ENCODE measurements around the gene SOX11. TPM values are rescaled to one million over a fixed set of nuclear protein-coding genes. Genes with fewer than 3 reads are reported as not detected.
A peak's percentile ranks its signal among the peaks of the same experiment; 100 is the strongest.
"Not testable (repeated sequence)": the region's sequence is repeated elsewhere in the genome, so short reads cannot be mapped to it uniquely, and the experiment has no call there.

SOX11 gene
- polyA plus RNA-seq = not detected

GRCh38 chr2:5691985-5692529, at the start of gene SOX11:
Gene SOX11, plus strand, starts transcription at chr2:5692384. Its CDS starts 338 bp downstream, at chr2:5692722.
- H3K4me3 ChIP-seq (ENCODE audit: low read depth in 1 of 2, low read length in 2 of 2) = peak within 1 kb of the TSS in 1 of 2 donors; percentile 21
- H3K9me3 ChIP-seq (ENCODE audit: control insufficient read depth in 2 of 2, insufficient read depth in 1 of 2, low read depth in 1 of 2, low read length in 1 of 2) = peaks cover 0 to 10% of the 10 kb centered on the region in 2 donors
- 6 to 8% methylated on average over 52 to 60 of the region's 60 CpGs for WGBS, 2 donors
- no peak within 1 kb of the TSS for H3K27ac ChIP-seq (ENCODE audit: low read depth in 2 of 2, low read length in 1 of 2)
- H3K4me1 ChIP-seq (ENCODE audit: control insufficient read depth in 2 of 2, insufficient read depth in 2 of 2, low read length in 1 of 2) = peaks cover 11 to 13% of the 10 kb centered on the region in 2 donors
- no peaks in the 10 kb centered on the region for H3K36me3 ChIP-seq (ENCODE audit: control insufficient read depth in 2 of 2, insufficient read depth in 2 of 2, low read length in 1 of 2)
- peaks cover 10 to 31% of the 10 kb centered on the region in 2 donors for H3K27me3 ChIP-seq (ENCODE audit: control insufficient read depth in 1 of 2, insufficient read depth in 2 of 2, low read length in 2 of 2)

- not testable (repeated sequence) for H3K36me3 ChIP-seq (ENCODE audit: control insufficient read depth in 2 of 2, insufficient read depth in 2 of 2, low read length in 1 of 2); H3K4me3 ChIP-seq (ENCODE audit: low read depth in 1 of 2, low read length in 2 of 2); H3K9me3 ChIP-seq (ENCODE audit: control insufficient read depth in 2 of 2, insufficient read depth in 1 of 2, low read depth in 1 of 2, low read length in 1 of 2); H3K27me3 ChIP-seq (ENCODE audit: control insufficient read depth in 1 of 2, insufficient read depth in 2 of 2, low read length in 2 of 2); H3K4me1 ChIP-seq (ENCODE audit: control insufficient read depth in 2 of 2, insufficient read depth in 2 of 2, low read length in 1 of 2); H3K27ac ChIP-seq (ENCODE audit: low read depth in 2 of 2, low read length in 1 of 2)
- WGBS, 2 donors = 59 to 67% methylated on average over 2 of the region's 2 CpGs
These were observed 39.5 kb upstream of the SOX11 start for GRCh38 chr2:5652734-5653133.

- H3K27ac ChIP-seq (ENCODE audit: low read depth in 2 of 2, low read length in 1 of 2); H3K4me1 ChIP-seq (ENCODE audit: control insufficient read depth in 2 of 2, insufficient read depth in 2 of 2, low read length in 1 of 2); H3K36me3 ChIP-seq (ENCODE audit: control insufficient read depth in 2 of 2, insufficient read depth in 2 of 2, low read length in 1 of 2); H3K4me3 ChIP-seq (ENCODE audit: low read depth in 1 of 2, low read length in 2 of 2); H3K9me3 ChIP-seq (ENCODE audit: control insufficient read depth in 2 of 2, insufficient read depth in 1 of 2, low read depth in 1 of 2, low read length in 1 of 2); H3K27me3 ChIP-seq (ENCODE audit: control insufficient read depth in 1 of 2, insufficient read depth in 2 of 2, low read length in 2 of 2): not testable (repeated sequence)
- WGBS, 2 donors = 87 to 90% methylated on average over 4 of the region's 4 CpGs
These were observed 38.4 kb upstream of the SOX11 start for GRCh38 chr2:5653756-5654155.

GRCh38 chr2:5657231-5657630, 35.0 kb upstream of the SOX11 start:
- no peak overlapping the region for H3K4me3 ChIP-seq (ENCODE audit: low read depth in 1 of 2, low read length in 2 of 2)
- 69 to 70% methylated on average over 4 of the region's 4 CpGs for WGBS, 2 donors
- H3K27ac ChIP-seq (ENCODE audit: low read depth in 2 of 2, low read length in 1 of 2) = no peak overlapping the region
- H3K4me1 ChIP-seq (ENCODE audit: control insufficient read depth in 2 of 2, insufficient read depth in 2 of 2, low read length in 1 of 2) = no peaks in the 10 kb centered on the region
- no peaks in the 10 kb centered on the region for H3K27me3 ChIP-seq (ENCODE audit: control insufficient read depth in 1 of 2, insufficient read depth in 2 of 2, low read length in 2 of 2)
- no peaks in the 10 kb centered on the region for H3K36me3 ChIP-seq (ENCODE audit: control insufficient read depth in 2 of 2, insufficient read depth in 2 of 2, low read length in 1 of 2)
- H3K9me3 ChIP-seq (ENCODE audit: control insufficient read depth in 2 of 2, insufficient read depth in 1 of 2, low read depth in 1 of 2, low read length in 1 of 2) = no peaks in the 10 kb centered on the region

GRCh38 chr2:5660591-5660990, 31.6 kb upstream of the SOX11 start:
- WGBS, 2 donors = 55 to 62% methylated on average over 3 of the region's 3 CpGs

GRCh38 chr2:5661362-5661761, 30.8 kb upstream of the SOX11 start:
- Histone ChIP-seq H3K4me1 (ENCODE audit: control insufficient read depth in 2 of 2, insufficient read depth in 2 of 2, low read length in 1 of 2) (no peaks in the 10 kb centered on the region), H3K9me3 (ENCODE audit: control insufficient read depth in 2 of 2, insufficient read depth in 1 of 2, low read depth in 1 of 2, low read length in 1 of 2) (no peaks in the 10 kb centered on the region), H3K36me3 (ENCODE audit: control insufficient read depth in 2 of 2, insufficient read depth in 2 of 2, low read length in 1 of 2) (no peaks in the 10 kb centered on the region), H3K27me3 (ENCODE audit: control insufficient read depth in 1 of 2, insufficient read depth in 2 of 2, low read length in 2 of 2) (no peaks in the 10 kb centered on the region), H3K27ac (ENCODE audit: low read depth in 2 of 2, low read length in 1 of 2) (no peak overlapping the region), H3K4me3 (ENCODE audit: low read depth in 1 of 2, low read length in 2 of 2) (no peak overlapping the region)
- WGBS, 2 donors = 78 to 87% methylated on average over 5 of the region's 5 CpGs

More at GRCh38 chr2:5660591-5660990, 31.6 kb upstream of the SOX11 start:
- no peaks in the 10 kb centered on the region for H3K9me3 ChIP-seq (ENCODE audit: control insufficient read depth in 2 of 2, insufficient read depth in 1 of 2, low read depth in 1 of 2, low read length in 1 of 2)
- no peaks in the 10 kb centered on the region for H3K36me3 ChIP-seq (ENCODE audit: control insufficient read depth in 2 of 2, insufficient read depth in 2 of 2, low read length in 1 of 2)
- no peaks in the 10 kb centered on the region for H3K27me3 ChIP-seq (ENCODE audit: control insufficient read depth in 1 of 2, insufficient read depth in 2 of 2, low read length in 2 of 2)
- H3K27ac ChIP-seq (ENCODE audit: low read depth in 2 of 2, low read length in 1 of 2) = no peak overlapping the region
- no peak overlapping the region for H3K4me3 ChIP-seq (ENCODE audit: low read depth in 1 of 2, low read length in 2 of 2)
- H3K4me1 ChIP-seq (ENCODE audit: control insufficient read depth in 2 of 2, insufficient read depth in 2 of 2, low read length in 1 of 2) = no peaks in the 10 kb centered on the region

GRCh38 chr2:5664278-5664681, 27.9 kb upstream of the SOX11 start:
- Histone ChIP-seq H3K9me3 (ENCODE audit: control insufficient read depth in 2 of 2, insufficient read depth in 1 of 2, low read depth in 1 of 2, low read length in 1 of 2) (peaks cover 0 to 6% of the 10 kb centered on the region in 2 donors), H3K4me1 (ENCODE audit: control insufficient read depth in 2 of 2, insufficient read depth in 2 of 2, low read length in 1 of 2) (no peaks in the 10 kb centered on the region), H3K4me3 (ENCODE audit: low read depth in 1 of 2, low read length in 2 of 2) (no peak overlapping the region), H3K27me3 (ENCODE audit: control insufficient read depth in 1 of 2, insufficient read depth in 2 of 2, low read length in 2 of 2) (no peaks in the 10 kb centered on the region), H3K36me3 (ENCODE audit: control insufficient read depth in 2 of 2, insufficient read depth in 2 of 2, low read length in 1 of 2) (no peaks in the 10 kb centered on the region), H3K27ac (ENCODE audit: low read depth in 2 of 2, low read length in 1 of 2) (no peak overlapping the region)
- WGBS, 2 donors = 74 to 79% methylated on average over 4 of the region's 4 CpGs

GRCh38 chr2:5665066-5665465, 27.1 kb upstream of the SOX11 start:
- H3K4me3 ChIP-seq (ENCODE audit: low read depth in 1 of 2, low read length in 2 of 2) = no peak overlapping the region
- H3K4me1 ChIP-seq (ENCODE audit: control insufficient read depth in 2 of 2, insufficient read depth in 2 of 2, low read length in 1 of 2) = no peaks in the 10 kb centered on the region
- 62 to 63% methylated on average over 1 of the region's 1 CpG for WGBS, 2 donors
- H3K27ac ChIP-seq (ENCODE audit: low read depth in 2 of 2, low read length in 1 of 2) = no peak overlapping the region
- H3K9me3 ChIP-seq (ENCODE audit: control insufficient read depth in 2 of 2, insufficient read depth in 1 of 2, low read depth in 1 of 2, low read length in 1 of 2) = peaks cover 0 to 6% of the 10 kb centered on the region in 2 donors
- H3K36me3 ChIP-seq (ENCODE audit: control insufficient read depth in 2 of 2, insufficient read depth in 2 of 2, low read length in 1 of 2) = no peaks in the 10 kb centered on the region
- H3K27me3 ChIP-seq (ENCODE audit: control insufficient read depth in 1 of 2, insufficient read depth in 2 of 2, low read length in 2 of 2) = no peaks in the 10 kb centered on the region

GRCh38 chr2:5666798-5667197, 25.4 kb upstream of the SOX11 start:
- Histone ChIP-seq H3K4me1 (ENCODE audit: control insufficient read depth in 2 of 2, insufficient read depth in 2 of 2, low read length in 1 of 2) (no peaks in the 10 kb centered on the region), H3K27ac (ENCODE audit: low read depth in 2 of 2, low read length in 1 of 2) (no peak overlapping the region), H3K9me3 (ENCODE audit: control insufficient read depth in 2 of 2, insufficient read depth in 1 of 2, low read depth in 1 of 2, low read length in 1 of 2) (peaks cover 0 to 6% of the 10 kb centered on the region in 2 donors), H3K4me3 (ENCODE audit: low read depth in 1 of 2, low read length in 2 of 2) (no peak overlapping the region), H3K36me3 (ENCODE audit: control insufficient read depth in 2 of 2, insufficient read depth in 2 of 2, low read length in 1 of 2) (no peaks in the 10 kb centered on the region), H3K27me3 (ENCODE audit: control insufficient read depth in 1 of 2, insufficient read depth in 2 of 2, low read length in 2 of 2) (no peaks in the 10 kb centered on the region)
- 86 to 87% methylated on average over 4 of the region's 4 CpGs for WGBS, 2 donors

GRCh38 chr2:5667655-5668054, 24.5 kb upstream of the SOX11 start:
- not testable (repeated sequence) for H3K27ac ChIP-seq (ENCODE audit: low read depth in 2 of 2, low read length in 1 of 2); H3K36me3 ChIP-seq (ENCODE audit: control insufficient read depth in 2 of 2, insufficient read depth in 2 of 2, low read length in 1 of 2); H3K4me3 ChIP-seq (ENCODE audit: low read depth in 1 of 2, low read length in 2 of 2); H3K27me3 ChIP-seq (ENCODE audit: control insufficient read depth in 1 of 2, insufficient read depth in 2 of 2, low read length in 2 of 2); H3K9me3 ChIP-seq (ENCODE audit: control insufficient read depth in 2 of 2, insufficient read depth in 1 of 2, low read depth in 1 of 2, low read length in 1 of 2); H3K4me1 ChIP-seq (ENCODE audit: control insufficient read depth in 2 of 2, insufficient read depth in 2 of 2, low read length in 1 of 2)
- WGBS, 2 donors = 94 to 97% methylated on average over 1 of the region's 1 CpG
